SK-N-SH (cell line): ENCODE measurements around the gene UPK1B.

Experiments used
- EP300 ChIP-seq, 2 experiments: IDR thresholded peaks; 2 replicates each; pipeline versions ENCODE4 v1.4.0 to v1.6.1; 2012; ENCODE audit warnings: borderline replicate concordance in 1 of 2, low read depth in 1 of 2, low read length in 1 of 2
- FOXM1 ChIP-seq: IDR thresholded peaks from 2 replicates; pipeline ENCODE4 v1.4.0; 2012; ENCODE audit warnings: low read depth, mild to moderate bottlenecking
- GABPA ChIP-seq: IDR thresholded peaks from 2 replicates; pipeline ENCODE4 v1.4.0; 2012; ENCODE audit warnings: low read depth, mild to moderate bottlenecking
- POLR2AphosphoS5 ChIP-seq: IDR thresholded peaks from 2 replicates; pipeline ENCODE4 v1.6.1; 2012; ENCODE audit warnings: low read depth, low read length
- RCOR1 ChIP-seq: fragments of 150-350 bp; IDR thresholded peaks from 2 replicates; pipeline ENCODE4 v1.6.1; 2017; ENCODE audit warnings: antibody characterized with exemption, low read length
- TEAD4 ChIP-seq: IDR thresholded peaks from 2 replicates; pipeline ENCODE4 v1.4.0; 2012; ENCODE audit warnings: mild to moderate bottlenecking, borderline replicate concordance; ENCODE audit not compliant: insufficient read depth
- TF ChIP-seq, protein P1 (sequence below): IDR thresholded peaks from 2 replicates; pipeline ENCODE4 v1.4.0; 2012; ENCODE audit warnings: low read depth
- TF ChIP-seq, protein P2 (sequence below): IDR thresholded peaks from 2 replicates; pipeline ENCODE4 v1.6.1; 2012; ENCODE audit warnings: mild to moderate bottlenecking, low read depth, low read length, moderate library complexity
- TF ChIP-seq, protein P3 (sequence below): fragments of 200-600 bp; sonication (generic); IDR thresholded peaks from 2 replicates; pipeline ENCODE4 v1.6.1; 2017; ENCODE audit warnings: antibody characterized with exemption, mild to moderate bottlenecking, moderate library complexity
- TF ChIP-seq, protein P4 (sequence below): fragments of 150-350 bp; IDR thresholded peaks from 2 replicates; pipeline ENCODE4 v1.6.1; 2016; ENCODE audit warnings: mild to moderate bottlenecking, low read depth, low read length

DNA sequence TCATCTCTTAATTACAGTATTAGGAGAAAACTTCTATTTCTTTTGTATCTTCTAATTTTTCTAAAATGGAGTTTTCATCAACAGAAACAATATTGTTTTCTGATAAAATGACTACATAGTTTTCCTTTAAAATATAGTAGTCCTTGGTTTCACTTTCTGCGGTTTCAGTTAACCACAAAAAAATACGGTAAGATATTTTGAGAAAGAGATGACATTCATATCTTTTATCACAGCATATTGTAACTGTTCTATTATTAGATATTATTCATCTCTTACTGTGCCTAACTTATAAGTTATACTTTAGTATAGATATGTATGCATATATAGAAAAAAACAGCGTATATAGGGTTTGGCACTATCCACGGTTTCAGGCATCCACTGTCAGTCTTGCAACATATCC, 65.0 kb downstream of the UPK1B start:
- TF ChIP-seq GABPA (no peak), FOXM1 (no peak), POLR2AphosphoS5 (no peak), EP300 (IDR thresholded peaks at IDR 0.05; ENCODE audit: borderline replicate concordance in 1 of 2, low read depth in 1 of 2, low read length in 1 of 2) (no peak), TEAD4 (no peak), RCOR1 (no peak)
- TF ChIP-seq, protein P1, sequence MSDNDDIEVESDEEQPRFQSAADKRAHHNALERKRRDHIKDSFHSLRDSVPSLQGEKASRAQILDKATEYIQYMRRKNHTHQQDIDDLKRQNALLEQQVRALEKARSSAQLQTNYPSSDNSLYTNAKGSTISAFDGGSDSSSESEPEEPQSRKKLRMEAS: no peak
- TF ChIP-seq, protein P2, sequence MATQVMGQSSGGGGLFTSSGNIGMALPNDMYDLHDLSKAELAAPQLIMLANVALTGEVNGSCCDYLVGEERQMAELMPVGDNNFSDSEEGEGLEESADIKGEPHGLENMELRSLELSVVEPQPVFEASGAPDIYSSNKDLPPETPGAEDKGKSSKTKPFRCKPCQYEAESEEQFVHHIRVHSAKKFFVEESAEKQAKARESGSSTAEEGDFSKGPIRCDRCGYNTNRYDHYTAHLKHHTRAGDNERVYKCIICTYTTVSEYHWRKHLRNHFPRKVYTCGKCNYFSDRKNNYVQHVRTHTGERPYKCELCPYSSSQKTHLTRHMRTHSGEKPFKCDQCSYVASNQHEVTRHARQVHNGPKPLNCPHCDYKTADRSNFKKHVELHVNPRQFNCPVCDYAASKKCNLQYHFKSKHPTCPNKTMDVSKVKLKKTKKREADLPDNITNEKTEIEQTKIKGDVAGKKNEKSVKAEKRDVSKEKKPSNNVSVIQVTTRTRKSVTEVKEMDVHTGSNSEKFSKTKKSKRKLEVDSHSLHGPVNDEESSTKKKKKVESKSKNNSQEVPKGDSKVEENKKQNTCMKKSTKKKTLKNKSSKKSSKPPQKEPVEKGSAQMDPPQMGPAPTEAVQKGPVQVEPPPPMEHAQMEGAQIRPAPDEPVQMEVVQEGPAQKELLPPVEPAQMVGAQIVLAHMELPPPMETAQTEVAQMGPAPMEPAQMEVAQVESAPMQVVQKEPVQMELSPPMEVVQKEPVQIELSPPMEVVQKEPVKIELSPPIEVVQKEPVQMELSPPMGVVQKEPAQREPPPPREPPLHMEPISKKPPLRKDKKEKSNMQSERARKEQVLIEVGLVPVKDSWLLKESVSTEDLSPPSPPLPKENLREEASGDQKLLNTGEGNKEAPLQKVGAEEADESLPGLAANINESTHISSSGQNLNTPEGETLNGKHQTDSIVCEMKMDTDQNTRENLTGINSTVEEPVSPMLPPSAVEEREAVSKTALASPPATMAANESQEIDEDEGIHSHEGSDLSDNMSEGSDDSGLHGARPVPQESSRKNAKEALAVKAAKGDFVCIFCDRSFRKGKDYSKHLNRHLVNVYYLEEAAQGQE: no peak
- TF ChIP-seq, protein P3, sequence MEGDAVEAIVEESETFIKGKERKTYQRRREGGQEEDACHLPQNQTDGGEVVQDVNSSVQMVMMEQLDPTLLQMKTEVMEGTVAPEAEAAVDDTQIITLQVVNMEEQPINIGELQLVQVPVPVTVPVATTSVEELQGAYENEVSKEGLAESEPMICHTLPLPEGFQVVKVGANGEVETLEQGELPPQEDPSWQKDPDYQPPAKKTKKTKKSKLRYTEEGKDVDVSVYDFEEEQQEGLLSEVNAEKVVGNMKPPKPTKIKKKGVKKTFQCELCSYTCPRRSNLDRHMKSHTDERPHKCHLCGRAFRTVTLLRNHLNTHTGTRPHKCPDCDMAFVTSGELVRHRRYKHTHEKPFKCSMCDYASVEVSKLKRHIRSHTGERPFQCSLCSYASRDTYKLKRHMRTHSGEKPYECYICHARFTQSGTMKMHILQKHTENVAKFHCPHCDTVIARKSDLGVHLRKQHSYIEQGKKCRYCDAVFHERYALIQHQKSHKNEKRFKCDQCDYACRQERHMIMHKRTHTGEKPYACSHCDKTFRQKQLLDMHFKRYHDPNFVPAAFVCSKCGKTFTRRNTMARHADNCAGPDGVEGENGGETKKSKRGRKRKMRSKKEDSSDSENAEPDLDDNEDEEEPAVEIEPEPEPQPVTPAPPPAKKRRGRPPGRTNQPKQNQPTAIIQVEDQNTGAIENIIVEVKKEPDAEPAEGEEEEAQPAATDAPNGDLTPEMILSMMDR: no peak
- TF ChIP-seq, protein P4, sequence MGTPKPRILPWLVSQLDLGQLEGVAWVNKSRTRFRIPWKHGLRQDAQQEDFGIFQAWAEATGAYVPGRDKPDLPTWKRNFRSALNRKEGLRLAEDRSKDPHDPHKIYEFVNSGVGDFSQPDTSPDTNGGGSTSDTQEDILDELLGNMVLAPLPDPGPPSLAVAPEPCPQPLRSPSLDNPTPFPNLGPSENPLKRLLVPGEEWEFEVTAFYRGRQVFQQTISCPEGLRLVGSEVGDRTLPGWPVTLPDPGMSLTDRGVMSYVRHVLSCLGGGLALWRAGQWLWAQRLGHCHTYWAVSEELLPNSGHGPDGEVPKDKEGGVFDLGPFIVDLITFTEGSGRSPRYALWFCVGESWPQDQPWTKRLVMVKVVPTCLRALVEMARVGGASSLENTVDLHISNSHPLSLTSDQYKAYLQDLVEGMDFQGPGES: no peak
